Metanephros (tissue), 1 donor: ENCODE results near the gene PGRMC2. TPM values are rescaled to one million over a fixed set of nuclear protein-coding genes. Genes with fewer than 3 reads are reported as not detected.

ENCODE experiments used
- total RNA-seq: library from RNA; depleted of rRNA; stranded (reverse); fragments of >200 nt; gene quantifications from one replicate; pipeline ENCODE4 v1.2.3, GENCODE V29; 2014

Gene PGRMC2
- total RNA-seq = 33.4 TPM

GRCh38 chr4:128287141-128287870, at the start of gene PGRMC2:
Gene PGRMC2 (minus strand): TSS chr4:128287813. CDS start chr4:128287790, 23 bp downstream.

Other genes with a start within 250 kb of the PGRMC2 start
- 20.0 TPM for gene LARP1B, start 226.5 kb downstream of the PGRMC2 start, total RNA-seq